IMR-90 (cell line): ENCODE measurements around the gene SPATC1L.
A peak's percentile ranks its signal among the peaks of the same experiment; 100 is the strongest.

Experiments used
- CTCF ChIP-seq: conservative IDR thresholded peaks from 2 replicates; pipeline ENCODE4 v1.5.1; 2012; ENCODE audit warnings: mild to moderate bottlenecking, low read depth, low read length, improper control_type of control experiment
- ELK1 ChIP-seq: fragments of 150-350 bp; IDR thresholded peaks from 2 replicates; pipeline ENCODE4 v1.6.1; 2016; ENCODE audit warnings: low read depth, mild to moderate bottlenecking, low read length, moderate library complexity, borderline replicate concordance
- FOS ChIP-seq: fragments of 150-350 bp; IDR thresholded peaks from 2 replicates; pipeline ENCODE4 v1.6.1; 2016; ENCODE audit warnings: low read depth, low read length
- MAFK ChIP-seq: IDR thresholded peaks from 2 replicates; pipeline ENCODE4 v1.6.1; 2012; ENCODE audit warnings: low read depth, low read length, improper control_type of control experiment
- MAZ ChIP-seq: IDR thresholded peaks from 2 replicates; pipeline ENCODE4 v1.6.1; 2012; ENCODE audit warnings: low read depth, mild to moderate bottlenecking, low read length, improper control_type of control experiment, moderate library complexity, borderline replicate concordance
- POLR2A ChIP-seq: IDR thresholded peaks from 2 replicates; pipeline ENCODE4 v1.6.1; 2012; ENCODE audit warnings: mild to moderate bottlenecking, low read depth, low read length
- RAD21 ChIP-seq: IDR thresholded peaks from 2 replicates; pipeline ENCODE4 v1.6.1; 2012; ENCODE audit warnings: low read length, improper control_type of control experiment
- RCOR1 ChIP-seq: IDR thresholded peaks from 2 replicates; pipeline ENCODE4 v1.6.1; 2012; ENCODE audit warnings: mild to moderate bottlenecking, low read length, improper control_type of control experiment; ENCODE audit not compliant: insufficient replicate concordance
- USF2 ChIP-seq: fragments of 150-350 bp; IDR thresholded peaks from 2 replicates; pipeline ENCODE4 v1.6.1; 2017; ENCODE audit warnings: mild to moderate bottlenecking, antibody characterized with exemption, low read length, low read depth

- TF ChIP-seq CTCF (no peak), RCOR1 (no peak), USF2 (0 out of 2 replicates have a peak, but pooled peaks have one; percentile 8), MAFK (no peak), ELK1 (no peak), POLR2A (no peak), FOS (no peak), RAD21 (no peak), MAZ (no peak)
These were observed 72.2 kb downstream of the SPATC1L start for GRCh38 chr21:46111857-46112724.
